Measurements from ENCODE around the gene TM9SF2.

DNA sequence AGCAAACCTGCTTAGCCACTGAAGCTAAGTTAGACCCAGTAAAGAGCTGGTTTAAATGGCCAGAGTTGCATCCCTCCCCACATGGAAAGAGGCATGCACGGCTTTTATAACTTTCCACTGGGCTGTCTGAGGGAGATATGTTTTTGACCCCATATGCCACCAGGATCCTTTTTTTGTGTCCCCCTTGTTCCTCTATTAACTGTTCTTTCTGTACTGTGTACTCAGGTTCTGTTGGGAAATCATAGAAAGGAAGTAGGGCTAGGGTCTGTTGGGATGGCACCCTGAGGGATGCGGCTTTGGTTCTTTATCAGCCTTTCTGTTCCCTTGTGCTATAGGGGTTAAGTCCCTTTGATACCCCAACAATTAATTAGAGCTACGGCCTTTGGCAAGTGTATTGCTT is 12.2 kb upstream of the TM9SF2 start:
- TF ChIP-seq POLR2A (IDR thresholded peaks at IDR 0.05), result no peak
- TF ChIP-seq, protein P1, sequence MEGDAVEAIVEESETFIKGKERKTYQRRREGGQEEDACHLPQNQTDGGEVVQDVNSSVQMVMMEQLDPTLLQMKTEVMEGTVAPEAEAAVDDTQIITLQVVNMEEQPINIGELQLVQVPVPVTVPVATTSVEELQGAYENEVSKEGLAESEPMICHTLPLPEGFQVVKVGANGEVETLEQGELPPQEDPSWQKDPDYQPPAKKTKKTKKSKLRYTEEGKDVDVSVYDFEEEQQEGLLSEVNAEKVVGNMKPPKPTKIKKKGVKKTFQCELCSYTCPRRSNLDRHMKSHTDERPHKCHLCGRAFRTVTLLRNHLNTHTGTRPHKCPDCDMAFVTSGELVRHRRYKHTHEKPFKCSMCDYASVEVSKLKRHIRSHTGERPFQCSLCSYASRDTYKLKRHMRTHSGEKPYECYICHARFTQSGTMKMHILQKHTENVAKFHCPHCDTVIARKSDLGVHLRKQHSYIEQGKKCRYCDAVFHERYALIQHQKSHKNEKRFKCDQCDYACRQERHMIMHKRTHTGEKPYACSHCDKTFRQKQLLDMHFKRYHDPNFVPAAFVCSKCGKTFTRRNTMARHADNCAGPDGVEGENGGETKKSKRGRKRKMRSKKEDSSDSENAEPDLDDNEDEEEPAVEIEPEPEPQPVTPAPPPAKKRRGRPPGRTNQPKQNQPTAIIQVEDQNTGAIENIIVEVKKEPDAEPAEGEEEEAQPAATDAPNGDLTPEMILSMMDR (IDR thresholded peaks at IDR 0.05), result no peak
